GM12878 (cell line): Measurements from ENCODE around the gene SPINK4. TPM values are rescaled to one million over a fixed set of nuclear protein-coding genes. Genes with fewer than 3 reads are reported as not detected.

Experiments
- BMI1 ChIP-seq: fragments of 450-650 bp; IDR thresholded peaks from 2 replicates; pipeline ENCODE4 v1.6.1; 2016; ENCODE audit warnings: mild to moderate bottlenecking, moderate library complexity, borderline replicate concordance
- CUX1 ChIP-seq: IDR thresholded peaks from 2 replicates; pipeline ENCODE4 v1.6.1; 2012; ENCODE audit warnings: improper control_type of control experiment, low read depth, low read length; ENCODE audit not compliant: insufficient replicate concordance
- EP300 ChIP-seq, 2 experiments: fragments of 150-350 bp in 1 of 2; IDR thresholded peaks; 2 replicates each; pipeline ENCODE4 v1.6.1; 2011 to 2012; ENCODE audit warnings: low read depth in 2 of 2, low read length in 2 of 2, borderline replicate concordance in 1 of 2, improper control_type of control experiment in 1 of 2, inconsistent platforms in 1 of 2; ENCODE audit not compliant: control insufficient read depth in 1 of 2
- IRF5 ChIP-seq: fragments of 450-650 bp; IDR thresholded peaks from 2 replicates; pipeline ENCODE4 v1.6.1; 2017; ENCODE audit warnings: borderline replicate concordance
- MTA3 ChIP-seq: IDR thresholded peaks from 2 replicates; pipeline ENCODE4 v1.6.1; 2012; ENCODE audit warnings: low read length, inconsistent platforms, borderline replicate concordance
- NFYA ChIP-seq: IDR thresholded peaks from 2 replicates; pipeline ENCODE4 v1.6.1; 2011; ENCODE audit warnings: low read depth, mild to moderate bottlenecking, low read length, improper control_type of control experiment, borderline replicate concordance
- NR2C2 ChIP-seq: IDR thresholded peaks from 2 replicates; pipeline ENCODE4 v1.6.1; 2011; ENCODE audit warnings: borderline replicate concordance, low read depth; ENCODE audit not compliant: control insufficient read depth, insufficient read length
- SMAD1 ChIP-seq: fragments of 450-650 bp; IDR thresholded peaks from 2 replicates; pipeline ENCODE4 v1.6.1; 2018; ENCODE audit warnings: mild to moderate bottlenecking, low read depth; ENCODE audit not compliant: partially characterized antibody
- SUZ12 ChIP-seq: fragments of 200-600 bp; sonication (generic); IDR thresholded peaks from one replicate; pipeline ENCODE4 v1.6.1; 2018; ENCODE audit warnings: antibody characterized with exemption, mild to moderate bottlenecking; ENCODE audit not compliant: unreplicated experiment
- TAF1 ChIP-seq: IDR thresholded peaks from 2 replicates; pipeline ENCODE4 v1.6.1; 2011; ENCODE audit warnings: mild to moderate bottlenecking, low read depth, low read length, borderline replicate concordance
- TBL1XR1 ChIP-seq: IDR thresholded peaks from 2 replicates; pipeline ENCODE4 v1.6.1; 2012; ENCODE audit warnings: low read depth, low read length, improper control_type of control experiment
- YY1 ChIP-seq: IDR thresholded peaks from 2 replicates; pipeline ENCODE4 v1.6.1; 2011; ENCODE audit warnings: low read depth, mild to moderate bottlenecking, low read length
- ZNF217 ChIP-seq: fragments of 450-650 bp; IDR thresholded peaks from 2 replicates; pipeline ENCODE4 v1.6.1; 2017; ENCODE audit warnings: antibody characterized with exemption, mild to moderate bottlenecking
- ZNF384 ChIP-seq: IDR thresholded peaks from 2 replicates; pipeline ENCODE4 v1.6.1; 2012; ENCODE audit warnings: low read depth, mild to moderate bottlenecking, low read length, improper control_type of control experiment, borderline replicate concordance
- polyA plus RNA-seq, 11 experiments: library from polyadenylated mRNA; depleted of rRNA in 4 of 11; unstranded in 6 of 11; stranded (reverse) in 5 of 11; fragments of >200 nt; fragmentation: Nextera tagmentation in 4 of 11; fragmentation: Illumina TruSeq in 1 of 11; extraction: Ambion mirVana in 4 of 11; extraction: Trizol in 1 of 11; gene quantifications; 1 replicate in 1 of 11; 2 replicates in 10 of 11; pipeline versions ENCODE4 v1.2.1 to v1.2.3, GENCODE V29; 2011 to 2016; ENCODE audit warnings: inconsistent platforms in 2 of 11, missing spikeins in 2 of 11, low read depth in 1 of 11
- total RNA-seq, 4 experiments: library from RNA; depleted of rRNA in 3 of 4; stranded (reverse); fragments of >200 nt in 3 of 4; fragmentation: Illumina TruSeq in 1 of 4; extraction: Trizol in 1 of 4; gene quantifications; 2 replicates each; pipeline versions ENCODE4 v1.2.1 to v1.2.3, GENCODE V29; 2013 to 2021

The SPINK4 gene
- total and polyA plus RNA-seq, 10 of the 15 experiments (the other 5 are each of a cell fraction or from before 2014, with no cell fraction given): not detected

GRCh38 chr9:33295571-33295970 lies 55.6 kb downstream of the SPINK4 start (continued):
- TF ChIP-seq TAF1 (no peak), BMI1 (no peak), TBL1XR1 (no peak), NFYA (no peak), SMAD1 (no peak), CUX1 (no peak), ZNF217 (no peak), ZNF384 (peak; percentile 69; the same call in 1 of the 2 replicates), YY1 (no peak), EP300 (IDR thresholded peaks at IDR 0.05; ENCODE audit: borderline replicate concordance in 1 of 2, control insufficient read depth in 1 of 2, low read depth in 2 of 2, low read length in 2 of 2) (no peak; a peak in 1 of 4 replicates), SUZ12 (no peak), MTA3 (no peak), NR2C2 (no peak), IRF5 (no peak)
